ENCODE results near the gene P4HA2. TPM values are rescaled to one million over a fixed set of nuclear protein-coding genes. Genes with fewer than 3 reads are reported as not detected.

P4HA2 gene
- total RNA-seq, 1 experiment from 2014 or later, result 15.1 TPM

- H3K4me1 Mint-ChIP-seq, result peaks cover 9% of the 10 kb centered on the region
- CTCF ChIA-PET, result interaction anchor here (1.5 to 1.9 kb wide), 2 partner anchors 17 to 31 kb away, joined by 5 to 6 read pairs; no protein-coding TSS in a partner anchor
Measured at GRCh38 chr5:132206782-132207181, 20.9 kb downstream of the P4HA2 start.

More at GRCh38 chr5:132206782-132207181, 20.9 kb downstream of the P4HA2 start:
- no peak overlapping the region for H3K4me3 Mint-ChIP-seq
- no peak for TF ChIP-seq PRDM15 (CRISPR knock-in tag; IDR thresholded peaks at IDR 0.05)
- no peak for TF ChIP-seq NFATC4 (CRISPR knock-in tag; IDR thresholded peaks at IDR 0.05)
- TF ChIP-seq AR (CRISPR knock-in tag; IDR thresholded peaks at IDR 0.05), result no peak
- TF ChIP-seq SMAD4 (CRISPR knock-in tag; IDR thresholded peaks at IDR 0.05), result no peak
- no peak for TF ChIP-seq E2F1 (CRISPR knock-in tag; IDR thresholded peaks at IDR 0.05)
- TF ChIP-seq ATF6 (CRISPR knock-in tag; IDR thresholded peaks at IDR 0.05), result no peak
- no peak for TF ChIP-seq ETV6 (CRISPR knock-in tag; IDR thresholded peaks at IDR 0.05)
- no peak for TF ChIP-seq ZNF512 (CRISPR knock-in tag; IDR thresholded peaks at IDR 0.05; ENCODE audit: borderline replicate concordance)
- no peak for TF ChIP-seq ZNF138 (CRISPR knock-in tag; conservative IDR thresholded peaks at IDR 0.05)
- TF ChIP-seq TEAD4 (CRISPR knock-in tag; IDR thresholded peaks at IDR 0.05), result no peak
- no peak for TF ChIP-seq ZNF396 (CRISPR knock-in tag; IDR thresholded peaks at IDR 0.05; ENCODE audit: borderline replicate concordance)
- no peak for TF ChIP-seq TEAD1 (CRISPR knock-in tag; IDR thresholded peaks at IDR 0.05)
- TF ChIP-seq NFE2L1 (CRISPR knock-in tag; IDR thresholded peaks at IDR 0.05), result no peak
- TF ChIP-seq FOXP4 (CRISPR knock-in tag; IDR thresholded peaks at IDR 0.05), result no peak
- DNase-seq (ENCODE audit: low spot score) (no peak), ATAC-seq (no peak)
- POLR2A ChIA-PET, result no interaction called here
- no peaks in the 10 kb centered on the region for H3K27me3 Mint-ChIP-seq (ENCODE audit: low read depth)
- H3K27ac Mint-ChIP-seq, result no peak overlapping the region
- H3K36me3 Mint-ChIP-seq, result peaks cover 6% of the 10 kb centered on the region
- no peaks in the 10 kb centered on the region for H3K9me3 Mint-ChIP-seq

Measured in WTC11 (cell line).